Hematopoietic multipotent progenitor cell treated with erythropoietin and hydrocortisone succinate and interleukin-3 and kit ligand, for 6 days (in vitro differentiated cells): ENCODE measurements around the gene IGF1.
"Not testable (repeated sequence)": the region's sequence is repeated elsewhere in the genome, so short reads cannot be mapped to it uniquely, and the experiment has no call there.

Experiments
- DNase-seq: peaks from one replicate; pipeline ENCODE4 v3.0.0-alpha.2; 2015

Gene IGF1

DNA sequence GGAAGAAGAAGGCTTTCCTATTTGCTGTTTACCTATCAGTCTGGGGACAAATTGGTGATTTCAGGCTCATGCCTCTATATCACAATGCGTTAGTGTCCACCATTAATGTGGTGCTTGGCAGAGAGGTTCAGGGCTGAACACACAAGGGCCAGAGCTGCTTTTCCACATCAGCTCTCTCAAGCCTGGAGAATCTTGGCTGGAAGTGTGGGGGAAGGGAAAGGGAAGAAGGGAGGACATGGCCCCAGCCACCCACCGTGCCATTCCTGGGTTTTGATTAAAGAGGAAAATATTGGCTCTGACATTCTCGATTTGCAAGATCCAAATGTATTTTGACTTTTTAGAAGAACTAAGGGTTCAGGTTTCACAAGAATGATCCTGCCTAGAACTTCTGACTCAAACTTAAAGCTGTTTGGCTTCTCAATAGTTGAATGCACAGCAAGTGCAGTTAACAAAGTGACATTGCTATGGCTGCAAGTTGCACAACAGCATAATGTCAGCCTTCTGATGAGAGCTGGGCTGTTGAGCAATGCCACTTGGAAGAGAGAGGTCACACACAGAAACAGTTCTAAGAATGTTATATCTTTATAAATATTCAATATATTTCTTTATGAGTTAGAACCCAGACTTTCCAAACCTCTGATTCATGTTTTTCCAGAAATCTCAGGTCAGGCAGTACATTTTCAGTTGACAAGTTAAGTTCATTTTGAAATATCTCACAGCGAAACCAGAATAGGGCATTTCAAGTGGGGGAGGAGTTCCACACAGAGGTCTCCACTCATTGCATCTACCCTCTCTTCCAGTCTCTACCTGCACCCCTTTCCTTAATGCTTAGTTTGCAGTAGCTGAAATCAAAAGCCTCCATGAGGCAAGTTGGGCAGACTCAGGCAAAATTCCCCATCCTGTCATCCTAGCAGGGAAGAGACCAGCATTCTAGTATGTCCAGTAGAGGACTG, 25.3 kb downstream of the IGF1 start:
- DNase-seq = peak; percentile 19

DNA sequence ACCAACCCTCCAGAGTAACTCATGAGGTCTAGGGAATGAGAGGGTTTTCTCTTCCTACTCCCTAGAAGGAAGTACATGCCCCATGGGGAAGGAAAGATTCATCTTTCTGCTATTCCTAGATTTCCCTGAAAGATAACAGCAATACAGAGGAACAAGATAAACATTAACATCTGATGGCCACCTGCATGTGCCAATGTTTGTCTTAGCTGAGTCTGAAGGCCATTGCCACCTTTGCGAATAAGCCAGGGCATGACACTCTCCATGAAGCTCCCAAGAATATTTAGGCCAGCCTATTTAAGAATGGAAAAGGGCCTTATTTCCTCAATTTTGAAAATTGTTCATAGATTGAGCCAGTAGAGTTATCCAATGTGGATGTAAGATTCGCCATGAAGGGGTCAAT, 26.0 kb downstream of the IGF1 start:
- no peak for DNase-seq

DNA sequence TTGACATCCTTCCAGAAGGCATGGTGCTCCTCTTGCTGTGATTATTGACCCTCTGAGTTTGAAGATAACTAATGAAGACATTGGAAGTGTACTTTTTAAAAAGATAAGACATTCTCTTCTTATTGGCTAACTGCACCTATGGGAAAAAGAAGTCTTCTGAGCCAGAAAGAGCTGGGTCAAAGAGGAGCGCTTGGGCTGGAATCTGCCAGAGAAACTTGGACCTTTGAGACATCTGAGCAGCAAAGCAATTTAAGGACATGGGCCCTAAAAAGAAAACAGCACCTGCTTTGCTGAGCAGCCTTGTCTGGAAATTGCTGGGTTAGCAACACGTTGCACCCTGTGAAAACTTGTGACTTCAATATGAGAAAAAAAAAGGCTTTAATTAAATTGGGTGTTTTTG, 27.8 kb downstream of the IGF1 start:
- no peak for DNase-seq

DNA sequence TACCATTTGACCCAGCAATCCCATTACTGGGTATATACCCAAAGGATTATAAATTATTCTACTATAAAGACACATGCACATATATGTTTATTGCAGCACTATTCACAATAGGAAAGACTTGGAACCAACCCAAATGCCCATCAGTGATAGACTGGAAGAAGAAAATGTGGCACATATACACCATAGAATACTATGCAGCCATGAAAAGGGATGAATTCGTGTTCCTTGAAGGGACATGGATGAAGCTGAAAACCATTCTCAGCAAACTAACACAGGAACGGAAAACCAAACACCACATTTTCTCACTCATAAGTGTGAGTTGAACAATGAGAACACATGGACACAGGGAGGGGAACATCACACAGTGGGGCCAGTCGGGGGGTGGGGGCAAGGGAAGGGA, 31.3 kb downstream of the IGF1 start:
- not testable (repeated sequence) for DNase-seq

DNA sequence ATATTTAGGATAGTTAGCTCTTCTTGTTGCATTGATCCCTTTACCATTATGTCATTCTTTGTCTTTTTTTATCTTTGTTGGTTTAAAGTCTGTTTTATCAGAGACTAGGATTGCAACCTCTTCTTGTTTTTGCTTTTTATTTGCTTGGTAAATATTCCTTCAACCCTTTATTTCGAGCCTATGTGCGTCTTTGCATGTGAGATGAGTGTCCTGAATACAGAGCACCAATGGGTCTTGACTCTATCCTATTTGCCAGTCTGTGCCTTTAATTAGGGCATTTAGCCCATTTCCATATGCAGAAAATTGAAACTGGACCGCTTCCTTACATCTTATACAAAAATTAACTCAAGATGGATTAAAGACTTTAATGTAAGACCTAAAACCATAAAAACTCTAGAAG, 32.9 kb downstream of the IGF1 start:
- not testable (repeated sequence) for DNase-seq

DNA sequence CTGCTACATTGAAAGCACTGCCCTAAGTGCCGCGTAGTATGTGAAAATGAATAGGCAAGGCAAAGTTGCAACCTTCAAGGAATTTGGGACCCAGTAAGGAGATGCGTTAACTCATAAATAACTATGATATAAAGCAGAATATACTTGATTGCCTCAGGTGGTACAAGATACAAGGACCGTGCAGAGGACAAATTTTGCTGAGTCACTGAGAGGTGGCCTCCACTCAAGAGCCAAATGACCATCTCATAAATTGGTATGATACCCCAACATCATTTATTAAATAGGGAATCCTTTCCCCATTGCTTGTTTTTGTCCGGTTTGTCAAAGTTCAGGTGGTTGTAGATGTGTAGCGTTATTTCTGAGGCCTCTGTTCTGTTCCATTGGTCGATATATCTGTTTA, 35.7 kb downstream of the IGF1 start:
- no peak for DNase-seq

DNA sequence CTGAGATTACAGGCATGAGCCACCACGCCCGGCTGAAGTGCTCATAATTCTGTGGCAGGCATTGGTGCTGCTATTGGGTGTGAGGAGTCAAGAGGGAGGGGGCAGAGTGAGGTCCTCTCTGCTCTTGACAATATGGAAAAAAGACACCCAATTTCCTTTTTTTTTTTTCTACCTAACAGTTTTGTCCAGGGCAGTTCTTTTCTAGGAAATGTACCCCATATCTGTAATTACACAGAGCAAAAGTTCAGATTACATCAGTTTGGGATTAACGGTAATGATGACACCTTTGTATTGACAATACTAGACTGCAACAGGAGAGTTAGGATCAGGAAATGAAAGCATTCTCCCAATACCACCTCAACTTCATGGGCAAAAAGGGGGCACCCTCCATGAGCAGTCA, 36.3 kb downstream of the IGF1 start:
- DNase-seq = no peak

DNA sequence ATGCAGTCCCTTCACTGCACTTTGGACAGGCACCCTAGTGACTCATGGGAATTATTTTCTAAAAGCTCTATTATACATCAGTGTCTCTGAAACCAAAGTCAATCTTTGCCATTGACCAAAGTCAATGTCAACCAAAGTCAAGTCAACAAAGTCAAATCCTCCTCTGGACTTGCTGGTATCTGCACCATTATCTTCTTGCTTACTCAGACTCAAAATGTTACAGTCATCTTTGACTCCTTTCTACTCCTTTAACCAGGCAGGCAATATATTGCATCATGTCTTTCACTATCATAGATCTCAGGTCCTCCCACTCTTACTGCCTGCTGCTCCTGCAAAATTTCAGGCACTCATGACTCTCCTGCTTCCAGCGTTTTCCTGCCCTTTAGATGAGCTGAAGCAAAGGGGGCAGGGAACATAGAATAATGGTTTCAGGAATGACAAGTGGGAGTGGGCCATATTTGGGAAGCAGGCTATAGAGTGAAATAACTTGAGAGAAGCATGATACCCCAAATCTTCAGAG, 39.2 kb downstream of the IGF1 start:
- DNase-seq = no peak

DNA sequence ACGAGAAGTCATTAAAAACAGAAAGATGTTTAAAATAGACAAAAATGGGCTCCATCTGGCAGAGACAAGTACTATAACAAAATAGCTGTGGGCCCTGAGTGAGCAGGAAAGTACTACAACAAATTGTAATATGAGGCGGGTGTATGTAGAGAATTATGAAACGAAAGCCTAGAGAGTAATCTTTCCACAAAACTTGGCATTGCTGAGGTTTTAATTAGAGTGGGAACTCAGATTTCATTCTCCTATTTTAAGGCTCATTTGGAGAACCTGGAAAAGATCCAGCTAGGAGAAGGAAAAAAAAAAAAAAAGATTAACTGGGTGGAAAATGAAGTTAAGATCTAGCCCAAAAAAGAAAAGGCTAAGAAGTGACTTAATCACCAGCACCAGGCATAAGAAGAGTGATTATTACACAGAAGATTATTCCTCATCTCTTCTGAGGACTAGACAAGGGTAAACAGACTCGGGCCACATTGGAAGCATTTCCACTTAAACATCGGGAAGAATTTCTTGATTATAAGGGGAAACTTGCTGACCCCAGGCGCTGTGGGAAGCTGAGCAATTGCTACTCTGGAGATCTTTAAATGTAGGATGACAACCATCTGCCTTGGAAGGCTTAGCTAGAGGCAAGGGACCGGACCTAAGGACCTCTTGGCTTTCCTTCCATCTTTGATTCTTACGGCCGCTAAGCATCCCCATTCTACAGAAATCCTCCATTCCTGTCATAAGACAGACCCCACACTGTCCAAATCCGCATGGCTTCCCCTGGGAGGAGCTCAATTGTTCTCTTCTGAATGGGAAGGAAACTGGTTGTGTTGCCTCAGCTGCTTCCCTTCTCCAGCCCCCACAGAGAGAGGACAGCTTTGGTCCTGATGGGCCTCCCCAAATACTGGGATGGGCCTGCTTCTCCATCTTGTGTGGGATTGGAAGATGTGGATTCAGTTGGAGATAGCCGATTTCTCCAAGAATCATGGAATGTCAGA, 40.6 kb downstream of the IGF1 start:
- no peak for DNase-seq

DNA sequence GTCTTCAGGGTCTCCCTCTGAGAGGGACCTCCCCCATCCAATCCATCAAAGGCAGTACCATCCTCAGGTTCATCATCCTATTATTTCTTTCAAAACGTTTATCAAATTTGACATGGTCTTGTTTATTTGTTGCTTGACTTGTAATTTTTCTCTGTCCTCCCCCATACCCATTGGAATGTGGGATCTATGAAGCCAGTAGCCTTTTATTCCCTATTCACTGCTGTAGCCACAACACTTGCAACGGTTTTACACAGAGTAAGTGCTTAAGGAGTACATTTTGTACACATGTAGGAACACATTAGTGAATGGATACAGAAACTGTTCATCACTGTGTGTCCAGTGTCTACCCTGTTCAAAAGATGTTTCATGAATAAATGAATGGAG, 41.5 kb downstream of the IGF1 start:
- no peak for DNase-seq

DNA sequence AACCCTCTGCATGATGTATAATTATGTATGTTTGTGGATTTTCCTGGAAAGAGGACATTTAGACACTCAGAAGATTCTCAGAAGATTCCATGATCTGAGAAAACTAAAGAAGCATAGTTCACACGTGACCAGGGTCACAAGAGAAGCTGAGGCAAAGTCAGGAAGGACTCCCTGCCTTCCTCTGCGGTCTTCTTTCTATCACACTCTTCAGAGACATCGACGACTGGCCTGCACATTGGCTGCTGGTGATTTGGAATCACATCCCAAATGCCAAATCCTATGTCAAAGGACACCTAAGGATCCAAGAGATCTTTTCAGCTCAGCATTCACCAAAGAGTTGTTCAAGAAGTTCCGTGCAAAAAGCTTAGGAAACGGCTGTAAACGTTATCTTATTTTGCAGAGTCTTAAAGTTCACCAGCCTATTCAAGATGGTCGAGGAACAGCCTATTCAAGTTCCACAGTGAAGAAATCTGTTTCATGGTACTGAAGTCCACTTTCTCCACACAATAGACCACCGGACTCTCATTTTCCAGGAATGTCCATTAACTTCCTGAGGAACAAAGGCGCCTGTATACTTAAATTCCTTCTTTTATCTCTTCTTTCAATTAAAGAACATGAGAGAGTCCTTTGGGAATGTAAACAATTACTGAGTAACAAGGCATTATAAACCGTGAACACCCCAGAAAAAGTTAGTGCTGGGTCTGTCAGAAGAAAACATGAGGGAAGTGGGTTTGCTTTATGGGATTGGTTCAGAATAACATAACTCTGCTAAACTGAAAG, 42.1 kb downstream of the IGF1 start:
- DNase-seq = no peak

DNA sequence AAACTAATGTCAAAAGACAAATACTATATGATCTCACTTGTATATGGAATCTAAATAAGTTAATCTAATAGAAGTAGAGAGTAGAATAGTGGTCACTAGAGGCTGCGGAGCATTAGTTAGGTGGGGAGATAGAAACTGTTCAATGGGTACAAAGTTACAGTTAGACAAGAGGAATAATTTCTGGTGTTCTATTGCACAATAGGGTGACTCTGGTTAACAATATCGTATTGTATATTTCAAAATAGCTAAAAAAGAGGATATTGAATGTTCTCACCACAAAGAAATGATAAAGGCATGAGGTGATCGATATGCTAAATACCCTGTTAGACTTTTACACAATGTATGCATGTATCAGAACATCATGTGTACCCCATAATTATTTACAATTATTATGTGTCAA, 42.9 kb downstream of the IGF1 start:
- no peak for DNase-seq

DNA sequence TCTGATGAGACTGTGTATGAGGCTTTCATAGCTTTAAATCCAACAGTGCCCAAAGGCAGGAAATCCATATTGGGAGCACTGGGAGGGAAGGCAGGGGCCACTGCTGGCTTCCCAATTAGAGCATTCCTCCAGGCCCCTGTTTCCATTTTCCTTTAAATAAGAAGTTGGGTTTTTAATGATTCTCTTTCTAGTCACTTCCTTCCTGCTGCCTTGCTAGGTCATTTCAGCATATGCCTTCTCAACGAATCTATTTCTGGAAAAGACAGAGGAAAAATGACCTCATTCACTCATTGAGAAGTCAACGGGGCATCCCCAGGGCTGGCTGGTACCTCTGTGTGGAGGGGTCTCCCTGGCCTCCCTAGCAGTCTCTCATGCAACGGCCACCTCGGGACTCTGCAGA, 43.5 kb downstream of the IGF1 start:
- DNase-seq = no peak

DNA sequence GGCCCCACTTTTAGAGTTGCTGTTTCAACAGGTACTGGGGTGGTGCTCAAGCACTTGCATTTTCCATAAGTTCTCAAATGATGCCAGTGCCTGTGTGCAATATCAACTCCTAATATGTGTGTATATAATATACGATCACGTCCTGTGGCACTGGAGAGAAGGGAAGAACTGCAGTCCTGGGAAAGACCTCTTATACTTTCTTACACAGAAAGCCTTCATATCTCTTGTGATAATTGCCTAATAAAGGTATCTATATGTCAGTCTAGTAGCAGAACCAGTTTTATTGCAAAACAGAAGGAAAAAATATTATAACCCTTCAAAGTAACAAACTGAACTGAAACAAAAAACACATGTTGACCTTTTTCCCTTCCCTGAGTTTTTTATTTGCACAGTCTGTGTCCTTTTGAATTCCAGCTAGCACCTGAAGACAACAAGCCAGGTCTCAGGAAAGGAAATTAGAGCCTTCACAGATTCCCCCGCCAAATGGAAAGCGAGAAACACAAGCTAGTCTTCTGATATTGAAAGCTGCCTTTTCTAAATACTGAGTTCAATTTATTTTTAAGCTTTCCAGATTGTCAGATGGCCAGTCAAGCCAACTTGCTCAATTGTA, 44.4 kb downstream of the IGF1 start:
- DNase-seq = no peak

DNA sequence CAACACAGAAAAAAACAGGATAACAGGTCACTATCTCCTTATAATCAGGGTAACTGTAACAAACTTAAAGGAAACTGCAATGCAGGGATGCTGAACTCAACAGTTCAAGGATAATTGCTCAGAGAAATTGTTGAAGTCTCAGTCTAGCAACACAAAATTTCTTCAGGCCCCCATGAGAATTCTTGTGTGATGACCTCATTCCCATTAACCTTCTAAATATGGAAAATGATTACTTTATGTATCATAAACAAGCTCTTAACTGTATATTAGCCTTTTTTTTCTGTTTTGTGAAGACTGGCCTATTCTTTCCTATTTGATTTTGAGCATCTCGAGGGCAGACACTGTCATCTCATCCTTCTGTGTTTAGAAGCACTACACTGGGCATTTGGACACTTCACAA, 47.1 kb downstream of the IGF1 start:
- DNase-seq = no peak

DNA sequence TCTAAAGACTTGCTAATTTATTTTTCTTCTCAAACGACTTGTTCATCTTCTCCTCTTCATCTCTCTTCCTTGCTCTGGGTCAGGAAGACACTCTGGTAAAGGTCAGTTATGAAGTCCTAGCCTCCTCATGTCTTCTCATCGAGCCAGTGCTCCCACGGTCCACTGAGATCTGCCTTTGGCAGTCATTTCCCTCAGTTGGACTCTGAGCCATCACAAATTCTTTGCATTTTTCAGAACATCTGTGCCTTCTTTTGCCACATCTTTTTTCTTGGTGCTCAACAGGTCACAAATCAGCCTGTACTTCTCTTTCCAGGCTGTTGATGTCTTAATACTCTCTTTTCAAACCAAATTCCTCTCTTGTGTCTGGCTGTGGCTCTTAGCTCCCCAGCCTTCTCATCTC, 49.7 kb downstream of the IGF1 start:
- DNase-seq = no peak

DNA sequence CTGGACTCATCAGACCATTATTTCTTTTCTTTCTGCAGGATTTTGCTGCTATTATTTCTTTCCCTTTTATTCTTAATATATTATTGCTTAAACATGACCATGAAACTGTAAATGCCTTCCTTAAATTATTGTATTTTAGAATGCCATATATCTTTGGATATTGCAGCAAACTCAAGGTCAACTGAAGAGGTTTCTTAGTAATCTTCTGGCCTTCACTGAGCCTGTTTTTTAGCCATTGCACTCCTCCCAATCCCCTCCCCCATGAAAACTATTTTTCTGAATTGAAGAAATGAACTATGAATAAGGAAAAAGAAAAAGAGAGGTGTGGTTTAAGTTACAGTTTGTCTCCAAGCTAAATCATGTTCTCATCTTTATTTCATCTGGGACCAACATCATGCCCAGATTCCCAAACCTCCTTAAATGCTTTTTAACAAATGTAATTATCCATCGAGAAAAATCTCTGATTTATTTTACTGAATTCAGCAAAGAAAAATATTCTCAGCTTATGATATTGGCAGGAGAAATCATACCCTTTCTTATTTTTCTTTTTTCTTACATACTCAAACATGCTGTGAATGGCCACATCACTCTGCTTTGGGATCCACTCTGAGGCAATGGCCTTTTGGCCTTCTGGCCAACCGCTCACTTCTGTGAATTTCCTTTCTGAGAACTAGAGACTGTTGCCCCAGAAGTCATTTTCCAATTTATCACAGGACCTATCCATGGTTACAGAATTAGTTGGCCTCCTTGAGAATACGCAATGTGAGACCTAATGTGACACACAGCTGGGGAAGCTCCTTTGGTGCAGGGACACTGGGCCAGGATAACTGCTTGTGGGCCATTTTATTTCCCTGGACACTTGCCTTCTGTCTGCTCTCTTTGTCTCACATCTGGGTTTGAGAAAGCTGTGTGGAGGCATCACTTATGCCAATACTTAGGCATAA, 50.9 kb downstream of the IGF1 start:
- DNase-seq = no peak

DNA sequence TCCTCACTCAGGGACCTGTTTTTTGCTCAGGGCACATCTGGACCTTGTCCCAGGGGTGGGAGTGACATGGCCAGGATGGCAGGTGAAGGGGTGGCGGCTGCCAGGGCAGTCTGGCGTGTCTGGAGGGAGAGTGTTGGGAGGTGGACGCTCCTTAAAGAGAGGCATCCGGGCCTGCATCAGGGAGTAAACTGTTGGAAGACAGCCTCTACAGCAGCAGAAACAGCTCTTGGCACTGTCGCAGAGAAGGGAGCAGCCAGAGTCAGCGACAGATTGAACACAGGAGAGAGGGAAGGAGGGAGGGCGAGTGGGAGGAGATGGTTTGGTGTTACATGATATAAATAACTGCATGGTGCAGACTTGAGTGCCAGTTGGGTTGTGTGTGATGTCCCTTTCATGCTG, 52.8 kb downstream of the IGF1 start:
- no peak for DNase-seq

DNA sequence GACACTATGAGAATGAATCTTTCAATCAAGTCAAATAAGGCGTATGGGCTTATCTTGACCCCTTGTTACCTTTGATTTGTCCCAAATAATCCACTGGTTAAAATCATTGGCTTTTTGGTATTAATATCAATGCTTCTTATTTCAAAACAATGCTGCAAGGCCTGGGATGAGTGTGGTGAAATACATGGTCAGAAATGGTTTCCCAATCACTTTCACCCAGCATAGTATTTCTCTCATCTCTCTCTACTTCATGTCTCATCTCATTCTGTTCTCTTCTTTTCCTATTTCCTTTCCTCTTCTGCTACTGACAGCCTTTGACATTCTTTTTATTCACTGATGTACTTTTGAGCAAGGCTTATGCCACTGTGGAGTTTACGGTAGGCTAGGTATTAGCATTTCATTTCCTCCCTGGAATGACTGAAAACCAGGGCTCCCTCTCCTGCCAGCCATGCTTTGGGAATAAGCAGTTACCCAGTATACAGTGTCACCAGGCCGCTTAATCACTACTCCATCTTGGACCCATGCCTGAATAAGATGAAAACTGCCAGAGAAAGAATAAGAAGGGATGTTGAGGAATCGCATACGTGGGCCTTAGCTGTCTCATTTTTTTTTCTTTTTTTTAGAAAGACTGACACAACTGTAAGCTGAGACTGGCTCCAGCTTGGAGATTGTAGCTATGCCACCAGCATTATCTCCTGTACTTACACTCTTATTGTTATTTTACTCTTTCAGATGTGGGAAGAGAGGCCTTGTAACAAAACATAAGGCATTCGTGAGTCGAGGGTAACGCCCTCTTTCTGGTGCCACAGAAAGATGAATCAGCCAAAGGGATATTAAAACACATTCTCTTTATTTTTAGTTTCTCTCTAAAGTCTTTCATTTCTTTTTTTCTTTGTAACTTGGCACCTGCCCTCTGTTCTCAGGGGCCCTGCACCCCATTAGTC, 53.5 kb downstream of the IGF1 start:
- DNase-seq = no peak
